Measurements from ENCODE around the gene FAM135A. TPM values are rescaled to one million over a fixed set of nuclear protein-coding genes. Genes with fewer than 3 reads are reported as not detected.

Gene FAM135A
- total RNA-seq, 1 experiment from 2014 or later: 16.0 TPM

DNA sequence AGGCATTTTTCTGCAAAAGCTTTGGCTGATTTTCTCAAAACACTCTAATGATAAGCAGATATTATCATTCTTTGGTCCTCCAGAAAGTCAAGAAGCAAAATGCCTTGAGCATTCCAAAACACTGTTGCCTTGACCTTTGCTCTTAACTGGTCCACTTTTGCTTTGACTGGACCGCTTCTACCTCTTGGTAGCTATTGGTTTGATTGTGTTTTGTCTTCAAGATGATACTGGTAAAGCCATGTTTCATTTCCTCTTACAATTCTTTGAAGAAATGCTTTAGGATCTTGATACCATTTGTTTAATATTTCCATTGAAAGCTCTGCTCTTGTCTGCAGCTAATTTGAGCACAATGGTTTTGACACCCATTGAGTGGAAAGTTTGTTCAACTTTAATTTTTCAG is 117.8 kb downstream of the FAM135A start:
- Histone ChIP-seq H3K36me3 (ENCODE audit: low read depth) (no peaks in the 10 kb centered on the region; the same call in 1 of the 2 replicates), H3K4me3 (no peak overlapping the region), H3K79me2 (ENCODE audit: low read depth) (no peaks in the 10 kb centered on the region), H2AFZ (no peak overlapping the region), H3F3A (ENCODE audit: insufficient read depth, low read depth) (no peaks in the 10 kb centered on the region), H3K27ac (no peak overlapping the region), H3K9me3 (ENCODE audit: insufficient read depth, low read depth) (no peaks in the 10 kb centered on the region), H3K4me2 (no peak overlapping the region), H3K9me2 (ENCODE audit: insufficient read depth) (no peaks in the 10 kb centered on the region), H3K27me3 (ENCODE audit: insufficient read depth, low read depth) (no peaks in the 10 kb centered on the region), H4K20me1 (ENCODE audit: insufficient read depth) (no peaks in the 10 kb centered on the region), H3K4me1 (replicated peaks; ENCODE audit: insufficient read depth) (no peaks in the 10 kb centered on the region)
- no TSS peak for BruUV-seq (replicated peaks)
- DNase-seq: no peak
- TF ChIP-seq, protein P1, sequence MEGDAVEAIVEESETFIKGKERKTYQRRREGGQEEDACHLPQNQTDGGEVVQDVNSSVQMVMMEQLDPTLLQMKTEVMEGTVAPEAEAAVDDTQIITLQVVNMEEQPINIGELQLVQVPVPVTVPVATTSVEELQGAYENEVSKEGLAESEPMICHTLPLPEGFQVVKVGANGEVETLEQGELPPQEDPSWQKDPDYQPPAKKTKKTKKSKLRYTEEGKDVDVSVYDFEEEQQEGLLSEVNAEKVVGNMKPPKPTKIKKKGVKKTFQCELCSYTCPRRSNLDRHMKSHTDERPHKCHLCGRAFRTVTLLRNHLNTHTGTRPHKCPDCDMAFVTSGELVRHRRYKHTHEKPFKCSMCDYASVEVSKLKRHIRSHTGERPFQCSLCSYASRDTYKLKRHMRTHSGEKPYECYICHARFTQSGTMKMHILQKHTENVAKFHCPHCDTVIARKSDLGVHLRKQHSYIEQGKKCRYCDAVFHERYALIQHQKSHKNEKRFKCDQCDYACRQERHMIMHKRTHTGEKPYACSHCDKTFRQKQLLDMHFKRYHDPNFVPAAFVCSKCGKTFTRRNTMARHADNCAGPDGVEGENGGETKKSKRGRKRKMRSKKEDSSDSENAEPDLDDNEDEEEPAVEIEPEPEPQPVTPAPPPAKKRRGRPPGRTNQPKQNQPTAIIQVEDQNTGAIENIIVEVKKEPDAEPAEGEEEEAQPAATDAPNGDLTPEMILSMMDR (conservative IDR thresholded peaks at IDR 0.05): no peak
- TF ChIP-seq EZH2 (IDR thresholded peaks at IDR 0.05; ENCODE audit: low read depth): no peak
- ChIA-PET CTCF (no interaction called here), POLR2A (ENCODE audit: unreplicated experiment) (no interaction called here)
- intact Hi-C loops (cut with micrococcal nuclease; ENCODE audit: unreplicated experiment): no loop called here

DNA sequence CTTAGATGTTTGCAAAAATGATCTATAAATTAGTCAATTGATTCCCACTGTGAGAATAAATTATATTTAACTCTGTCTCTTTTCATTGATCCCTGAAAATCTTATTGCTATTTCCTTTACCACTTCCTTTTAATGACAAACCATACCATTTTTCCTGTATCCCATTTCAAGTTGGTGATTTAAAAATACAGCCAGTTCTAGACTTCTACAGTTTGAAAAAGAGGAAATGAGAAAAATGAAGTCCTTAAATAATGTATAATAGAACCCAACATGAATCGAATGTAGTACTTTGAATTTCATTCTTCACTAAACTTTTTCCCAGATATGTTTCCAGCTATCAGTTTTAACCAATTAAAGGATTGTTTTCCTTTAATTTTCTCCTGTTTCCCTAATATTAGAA is 124.0 kb downstream of the FAM135A start:
- Histone ChIP-seq H3K9me2 (ENCODE audit: insufficient read depth) (no peaks in the 10 kb centered on the region), H3K4me3 (no peak overlapping the region), H3K9me3 (ENCODE audit: insufficient read depth, low read depth) (no peaks in the 10 kb centered on the region), H2AFZ (no peak overlapping the region), H3F3A (ENCODE audit: insufficient read depth, low read depth) (no peaks in the 10 kb centered on the region), H3K27me3 (ENCODE audit: insufficient read depth, low read depth) (no peaks in the 10 kb centered on the region), H3K4me2 (no peak overlapping the region), H3K4me1 (replicated peaks; ENCODE audit: insufficient read depth) (no peaks in the 10 kb centered on the region), H4K20me1 (ENCODE audit: insufficient read depth) (no peaks in the 10 kb centered on the region), H3K36me3 (ENCODE audit: low read depth) (no peaks in the 10 kb centered on the region; the same call in 1 of the 2 replicates), H3K27ac (no peak overlapping the region), H3K79me2 (ENCODE audit: low read depth) (no peaks in the 10 kb centered on the region)
- intact Hi-C loops (cut with micrococcal nuclease; ENCODE audit: unreplicated experiment): no loop called here
- TF ChIP-seq, protein P1 (conservative IDR thresholded peaks at IDR 0.05): no peak
- no TSS peak for BruUV-seq (replicated peaks)
- no peak for DNase-seq
- CTCF ChIA-PET: interaction anchor here (0.7 kb wide), 1 partner anchor 246 kb away, joined by 5 read pairs; no protein-coding TSS in a partner anchor
- POLR2A ChIA-PET (ENCODE audit: unreplicated experiment): no interaction called here

DNA sequence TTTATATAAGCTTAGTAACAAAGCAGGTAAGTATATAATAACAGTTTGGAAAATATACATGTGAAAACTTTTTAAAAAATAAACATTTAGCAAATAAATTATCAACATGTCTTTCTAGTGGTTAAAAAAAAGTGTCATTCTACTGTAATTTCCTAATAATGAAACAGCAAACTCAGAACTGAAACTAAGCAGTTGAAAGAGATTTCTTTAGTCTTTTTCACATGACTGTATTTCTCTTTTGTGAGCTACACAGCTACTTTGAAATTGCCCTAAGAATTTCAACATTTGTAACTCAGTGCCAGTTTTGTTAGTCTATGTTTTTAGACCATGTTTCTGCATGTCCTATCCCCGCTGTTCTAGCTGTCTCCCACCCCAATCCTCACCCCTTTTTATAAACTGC is 125.1 kb downstream of the FAM135A start:
- ChIA-PET CTCF (no interaction called here), POLR2A (ENCODE audit: unreplicated experiment) (no interaction called here)
- Histone ChIP-seq H2AFZ (no peak overlapping the region), H3K79me2 (ENCODE audit: low read depth) (no peaks in the 10 kb centered on the region), H3K4me1 (replicated peaks; ENCODE audit: insufficient read depth) (no peaks in the 10 kb centered on the region), H3K36me3 (ENCODE audit: low read depth) (no peaks in the 10 kb centered on the region; the same call in 1 of the 2 replicates), H3K9me2 (ENCODE audit: insufficient read depth) (no peaks in the 10 kb centered on the region), H3K9me3 (ENCODE audit: insufficient read depth, low read depth) (no peaks in the 10 kb centered on the region), H4K20me1 (ENCODE audit: insufficient read depth) (no peaks in the 10 kb centered on the region), H3K27me3 (ENCODE audit: insufficient read depth, low read depth) (no peaks in the 10 kb centered on the region), H3K27ac (no peak overlapping the region), H3K4me3 (no peak overlapping the region), H3F3A (ENCODE audit: insufficient read depth, low read depth) (no peaks in the 10 kb centered on the region), H3K4me2 (no peak overlapping the region)
- DNase-seq: no peak
- TF ChIP-seq, protein P1 (conservative IDR thresholded peaks at IDR 0.05): no peak
- no peak for TF ChIP-seq EZH2 (IDR thresholded peaks at IDR 0.05; ENCODE audit: low read depth)
- intact Hi-C loops (cut with micrococcal nuclease; ENCODE audit: unreplicated experiment): no loop called here
- no TSS peak for BruUV-seq (replicated peaks)

Measured in PC-9 (cell line).